Measurements from ENCODE around the gene HSP90AB1. TPM values are rescaled to one million over a fixed set of nuclear protein-coding genes. Genes with fewer than 3 reads are reported as not detected.

Gene HSP90AB1
- total RNA-seq, 1 experiment from 2014 or later, result 1,986 TPM

GRCh38 chr6:44257753-44258324 lies 10.9 kb downstream of the HSP90AB1 start:
- H2BK5ac ChIP-seq (ENCODE audit: insufficient read length, low read length), result no peak overlapping the region
- Mint-ChIP-seq H3K36me3 (ENCODE audit: insufficient read depth in 1 of 3, low read depth in 3 of 3) (peaks cover 13 to 52% (median 36%) of the 10 kb centered on the region in 3 experiments), H3K27me3 (ENCODE audit: low read depth) (peaks cover 11% of the 10 kb centered on the region), H3K4me1 (peaks cover 38 to 40% of the 10 kb centered on the region in 2 experiments), H3K27ac (peak overlapping the region; percentile 72 to 98 (median 85)), H3K9me3 (no peaks in the 10 kb centered on the region), H3K4me3 (peak overlapping the region; percentile 79 to 88)
- H3K27me3 ChIP-seq (ENCODE audit: insufficient read depth, low read length), result no peaks in the 10 kb centered on the region
- H3T11ph ChIP-seq (ENCODE audit: low read length), result no peak overlapping the region
- H4K91ac ChIP-seq (ENCODE audit: insufficient read length, low read depth, low read length), result no peak overlapping the region
- no peaks in the 10 kb centered on the region for H4K20me1 ChIP-seq (ENCODE audit: control insufficient read depth, insufficient read depth, insufficient read length)
- H3K23ac ChIP-seq (ENCODE audit: insufficient read length, low read depth, low read length), result no peak overlapping the region
- H2BK20ac ChIP-seq (ENCODE audit: low read depth, low read length, poor library complexity, severe bottlenecking), result no peak overlapping the region
- H4K8ac ChIP-seq (replicated peaks; ENCODE audit: insufficient read length, low read depth, low read length), result no peak overlapping the region
- H2AFZ ChIP-seq (ENCODE audit: low read length), result no peak overlapping the region
- H3K4ac ChIP-seq (ENCODE audit: low read depth, low read length), result no peak overlapping the region
- peak overlapping the region; percentile 77 for H3K4me2 ChIP-seq (ENCODE audit: insufficient read depth, insufficient read length, low read length)
- H2BK15ac ChIP-seq (ENCODE audit: low read depth, low read length), result no peak overlapping the region
- no peak for DNase-seq
- H3K9me3 ChIP-seq (ENCODE audit: control insufficient read depth, low read depth, low read length), result no peaks in the 10 kb centered on the region
- H3K79me2 ChIP-seq (ENCODE audit: insufficient read depth, low read length), result no peaks in the 10 kb centered on the region
- peak overlapping the region; percentile 41 for H3K9ac ChIP-seq (ENCODE audit: extremely low read depth, insufficient read length, low read length)
- H3K18ac ChIP-seq (ENCODE audit: insufficient read length, low read depth, low read length), result peak overlapping the region; percentile 3
- peaks cover 6% of the 10 kb centered on the region for H3K23me2 ChIP-seq (ENCODE audit: insufficient read length, low read depth, low read length, poor library complexity, severe bottlenecking)
- H2AK5ac ChIP-seq (ENCODE audit: insufficient read length, low read length), result no peak overlapping the region
- no peak overlapping the region for H3K27ac ChIP-seq (ENCODE audit: insufficient read length, low read depth, low read length)
- H3K14ac ChIP-seq (ENCODE audit: insufficient read depth, low read length), result peak overlapping the region; percentile 51; the same call in 1 of the 2 replicates
- no peak overlapping the region for H2BK12ac ChIP-seq (ENCODE audit: insufficient read length, low read depth, low read length)
- H3K79me1 ChIP-seq (ENCODE audit: insufficient read depth, low read depth, low read length, poor library complexity, severe bottlenecking), result no peaks in the 10 kb centered on the region
- no peak overlapping the region for H3K56ac ChIP-seq (ENCODE audit: insufficient read length, low read depth, low read length)
- no peak overlapping the region for H2BK120ac ChIP-seq (ENCODE audit: low read depth, low read length, poor library complexity, severe bottlenecking)
- WGBS (ENCODE audit: extremely low coverage, insufficient read length, low lambda C conversion rate), result no CpG with 5 or more reads among the region's 15 CpGs
- no peak overlapping the region for H4K5ac ChIP-seq (ENCODE audit: insufficient read length, low read depth, low read length)
- no peaks in the 10 kb centered on the region; the same call in 1 of the 2 replicates for H3K4me1 ChIP-seq (ENCODE audit: insufficient read depth, low read length)
- peak; percentile 19; the same call in 2 of the 3 replicates for TF ChIP-seq CTCF (conservative IDR thresholded peaks at IDR 0.05)
